Measurements from ENCODE around the gene BCKDHA.
A peak's percentile ranks its signal among the peaks of the same experiment; 100 is the strongest.
"Not testable (repeated sequence)": the region's sequence is repeated elsewhere in the genome, so short reads cannot be mapped to it uniquely, and the experiment has no call there.

Gene BCKDHA

DNA sequence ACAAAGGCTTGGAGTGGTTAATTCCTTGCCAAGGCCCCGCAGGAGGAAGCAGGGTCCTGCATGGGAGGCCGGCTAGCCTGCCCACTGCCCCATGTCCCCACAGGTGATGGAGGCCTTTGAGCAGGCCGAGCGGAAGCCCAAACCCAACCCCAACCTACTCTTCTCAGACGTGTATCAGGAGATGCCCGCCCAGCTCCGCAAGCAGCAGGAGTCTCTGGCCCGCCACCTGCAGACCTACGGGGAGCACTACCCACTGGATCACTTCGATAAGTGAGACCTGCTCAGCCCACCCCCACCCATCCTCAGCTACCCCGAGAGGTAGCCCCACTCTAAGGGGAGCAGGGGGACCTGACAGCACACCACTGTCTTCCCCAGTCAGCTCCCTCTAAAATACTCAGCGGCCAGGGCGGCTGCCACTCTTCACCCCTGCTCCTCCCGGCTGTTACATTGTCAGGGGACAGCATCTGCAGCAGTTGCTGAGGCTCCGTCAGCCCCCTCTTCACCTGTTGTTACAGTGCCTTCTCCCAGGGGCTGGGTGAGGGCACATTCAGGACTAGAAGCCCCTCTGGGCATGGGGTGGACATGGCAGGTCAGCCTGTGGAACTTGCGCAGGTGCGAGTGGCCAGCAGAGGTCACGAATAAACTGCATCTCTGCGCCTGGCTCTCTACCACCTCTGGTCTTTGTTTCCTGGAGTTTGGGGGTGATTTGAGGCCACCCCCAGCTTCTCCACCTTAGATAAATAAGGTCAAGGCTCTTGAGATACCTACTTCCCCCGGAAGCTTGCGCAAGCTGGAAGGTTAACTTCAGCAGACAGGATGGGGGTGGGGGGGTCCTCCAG is 26.9 kb downstream of the BCKDHA start:
- no peak for DNase-seq

DNA sequence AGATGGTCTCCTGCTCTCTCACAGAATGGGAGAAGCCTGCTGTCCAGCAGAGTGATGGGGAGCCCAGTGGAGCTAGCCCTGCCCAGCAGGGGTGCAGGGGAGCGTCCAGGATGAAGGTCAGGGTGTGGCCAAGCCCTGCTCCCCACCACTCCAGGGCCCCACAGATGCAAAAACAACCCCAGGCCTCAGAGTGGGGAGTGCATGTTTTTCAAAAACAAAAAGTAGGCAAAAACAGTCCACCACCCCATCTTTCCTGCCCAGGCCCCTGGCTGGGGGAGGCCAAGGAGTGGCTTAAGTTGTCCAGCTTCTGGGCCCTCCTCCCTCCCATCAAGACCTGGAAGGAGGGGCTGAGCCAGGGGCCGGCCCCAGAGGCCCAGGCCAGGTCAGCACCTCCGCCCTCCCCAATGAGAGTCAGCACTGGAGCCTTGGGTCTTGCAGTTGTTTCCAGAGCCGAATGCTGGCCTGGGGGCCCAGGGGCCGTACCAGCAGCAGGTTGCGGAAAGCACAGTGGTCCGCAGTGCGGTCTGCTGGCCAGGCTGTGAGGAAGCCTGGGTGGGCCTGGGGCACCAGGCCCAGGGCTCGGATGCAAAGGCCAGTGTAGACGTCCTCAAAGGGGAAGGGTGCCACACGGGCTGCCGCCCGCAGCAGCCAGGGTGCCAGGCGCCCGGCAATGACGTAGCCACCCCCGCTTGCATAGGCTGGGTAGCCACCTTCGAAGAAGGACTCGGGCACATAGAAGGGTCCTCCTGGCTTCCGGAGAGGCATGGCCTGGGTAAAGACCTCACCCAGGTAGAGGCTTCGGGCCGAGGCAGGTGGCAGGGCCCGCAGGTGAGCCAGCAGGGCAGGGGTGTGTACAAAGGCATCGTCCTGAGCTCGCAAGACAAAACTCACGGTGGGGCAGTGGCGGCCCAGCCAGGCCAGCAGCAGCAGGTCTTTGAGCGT is 27.8 kb downstream of the BCKDHA start:
- no peak for DNase-seq

DNA sequence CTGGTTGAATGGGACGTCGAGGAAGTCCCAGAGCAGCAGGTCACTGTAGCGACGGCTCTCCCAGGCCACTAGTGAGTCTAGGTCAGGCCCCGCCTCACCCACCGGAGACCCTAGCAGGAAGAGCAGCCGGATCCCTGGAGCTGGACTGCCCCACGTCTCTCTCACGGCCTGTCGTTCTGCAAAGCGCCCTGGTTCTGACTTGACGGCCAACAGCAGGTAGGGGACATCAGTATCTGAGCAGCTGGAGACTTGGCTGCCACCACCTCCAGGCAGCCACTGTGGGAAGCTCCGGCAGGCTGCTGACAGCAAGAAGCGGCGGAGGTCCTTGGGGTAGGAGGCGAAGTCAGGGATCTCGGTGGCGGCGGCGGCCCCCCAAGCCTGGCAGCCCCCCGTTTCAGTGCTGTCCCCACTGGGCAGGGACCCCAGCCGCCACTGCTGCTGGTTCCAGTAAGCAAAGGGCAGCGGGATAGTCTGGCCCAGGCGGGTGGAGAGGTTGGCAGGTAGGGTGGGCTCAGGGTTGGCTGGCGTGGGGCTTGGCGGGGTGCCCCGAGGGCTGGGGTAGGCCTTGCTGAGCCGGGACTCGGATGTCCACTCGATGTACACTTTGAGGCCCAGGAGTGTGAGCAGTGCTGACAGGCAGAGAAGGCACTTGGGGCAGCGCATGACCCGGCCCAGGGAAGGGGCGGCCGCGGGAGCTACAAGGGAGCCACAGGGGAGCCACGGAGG is 28.7 kb downstream of the BCKDHA start:
- DNase-seq: no peak

GRCh38 chr19:41426952-41427646 is 29.5 kb downstream of the BCKDHA start, which contains the start of gene B3GNT8:
Gene B3GNT8, minus strand, starts transcription at chr19:41427374. Its CDS starts 596 bp downstream, at chr19:41426778.
- peak in 2 of 56 donors; percentile 13 to 16 for DNase-seq

DNA sequence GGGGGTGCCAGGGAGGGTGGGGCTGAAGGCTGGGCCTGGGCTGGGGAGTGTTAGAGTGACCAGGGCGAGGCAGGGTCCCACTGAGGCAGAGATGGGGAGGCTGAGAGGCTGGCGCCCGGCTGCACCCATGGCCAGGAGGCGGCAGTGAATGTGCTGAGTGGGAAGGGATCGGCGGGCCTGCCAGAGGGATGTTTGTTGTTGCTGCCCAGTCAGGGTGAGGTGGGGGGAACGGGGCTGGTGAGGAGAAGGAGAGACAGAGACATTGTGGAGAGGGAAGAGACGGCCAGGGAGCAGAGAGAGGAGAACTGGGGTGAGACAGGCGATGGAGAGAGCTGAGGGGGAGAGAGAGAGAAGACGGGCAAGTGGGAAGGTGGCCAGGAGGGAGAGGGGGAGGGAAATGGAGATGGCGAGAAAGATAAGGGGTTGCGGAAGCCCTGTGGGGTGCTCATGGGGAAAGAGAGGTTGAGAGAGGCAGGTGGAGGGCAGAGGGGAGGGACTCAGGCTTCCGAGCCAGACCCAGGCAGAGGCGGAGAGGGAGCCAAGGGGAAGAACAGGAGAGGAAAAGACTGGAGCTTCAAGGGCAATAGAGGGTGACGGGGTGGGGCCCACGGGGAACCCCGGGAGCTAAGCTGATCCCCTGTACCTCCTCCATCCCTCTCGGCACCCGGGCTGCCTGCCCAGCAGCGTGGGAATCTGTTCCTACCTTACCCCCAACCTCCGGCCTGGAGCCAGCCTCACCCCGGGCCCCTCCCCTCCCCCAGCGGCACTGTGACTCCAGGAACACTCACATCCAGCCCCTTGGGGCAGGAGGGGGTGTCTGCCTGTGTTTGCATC is 30.2 kb downstream of the BCKDHA start:
- peak in 7 of 56 donors; percentile 8 to 38 (median 12) for DNase-seq

DNA sequence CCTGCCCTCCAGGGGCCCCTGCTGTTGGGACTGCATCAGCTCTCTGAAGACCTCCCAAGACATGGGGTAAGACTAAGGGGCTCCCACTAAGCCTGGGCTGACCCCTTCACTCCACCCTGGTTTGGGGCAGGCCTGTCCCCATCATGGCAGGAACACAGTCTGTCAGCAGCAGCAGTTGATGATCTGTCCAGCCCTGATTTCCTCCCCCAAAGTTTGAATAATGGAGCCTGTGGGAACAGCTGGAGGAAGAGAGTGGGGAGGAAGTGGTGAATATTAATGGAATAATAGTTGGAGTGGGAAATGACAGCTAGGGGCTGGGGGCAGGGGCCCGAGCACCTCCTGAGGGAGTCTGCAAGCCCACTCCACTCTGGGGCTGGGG is 30.9 kb downstream of the BCKDHA start:
- DNase-seq: no peak

GRCh38 chr19:41430922-41431321 is 33.3 kb downstream of the BCKDHA start:
- DNase-seq: no peak

DNA sequence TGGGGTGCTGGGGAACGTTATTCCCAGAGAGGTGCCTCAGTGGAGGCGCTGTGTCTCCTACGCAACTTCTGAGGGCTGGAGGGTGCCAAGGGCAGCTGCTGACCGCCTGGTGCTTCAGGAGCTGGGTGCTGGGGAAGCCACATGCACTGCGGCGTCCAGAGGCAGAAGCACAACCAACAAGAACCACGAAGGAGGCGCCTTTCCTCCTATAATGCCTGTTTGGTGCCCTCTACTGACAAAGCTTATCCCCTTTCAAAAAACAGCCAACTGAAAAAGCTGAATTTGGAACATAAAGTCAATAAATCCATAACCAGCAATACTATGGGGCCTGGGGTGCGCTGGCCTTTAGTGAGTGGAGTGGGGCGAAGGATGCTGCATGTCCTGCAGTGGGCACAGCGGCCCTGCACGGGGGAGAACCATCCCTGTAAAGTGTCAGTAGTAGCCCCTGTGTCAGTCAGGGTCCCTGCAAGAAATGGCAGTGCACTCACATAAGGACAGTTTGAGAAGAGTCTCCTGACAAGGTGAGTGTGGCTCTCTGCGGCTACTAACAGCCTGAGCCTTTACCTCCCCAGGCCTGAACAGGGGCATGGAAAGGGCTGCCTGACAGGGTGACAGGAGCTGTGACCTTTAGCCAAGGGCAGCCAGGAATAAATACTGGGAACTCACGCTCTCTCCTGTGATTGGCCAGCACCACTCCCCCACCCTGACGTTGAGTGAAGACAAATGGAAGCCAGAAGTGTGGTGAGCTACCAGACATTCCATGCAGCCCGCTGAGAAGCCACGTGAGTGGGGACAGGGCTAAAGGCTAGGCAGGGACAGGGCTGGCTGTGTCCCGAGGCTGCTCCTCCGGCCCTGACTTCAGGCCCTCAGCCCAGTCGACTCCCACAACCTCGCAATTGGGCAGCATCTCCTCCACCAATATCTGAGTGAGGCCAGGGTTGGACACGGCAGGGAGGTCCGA is 34.1 kb downstream of the BCKDHA start:
- peak in 2 of 56 donors; percentile 9 to 16 for DNase-seq

GRCh38 chr19:41433171-41433570 is 35.6 kb downstream of the BCKDHA start:
- no peak for DNase-seq

DNA sequence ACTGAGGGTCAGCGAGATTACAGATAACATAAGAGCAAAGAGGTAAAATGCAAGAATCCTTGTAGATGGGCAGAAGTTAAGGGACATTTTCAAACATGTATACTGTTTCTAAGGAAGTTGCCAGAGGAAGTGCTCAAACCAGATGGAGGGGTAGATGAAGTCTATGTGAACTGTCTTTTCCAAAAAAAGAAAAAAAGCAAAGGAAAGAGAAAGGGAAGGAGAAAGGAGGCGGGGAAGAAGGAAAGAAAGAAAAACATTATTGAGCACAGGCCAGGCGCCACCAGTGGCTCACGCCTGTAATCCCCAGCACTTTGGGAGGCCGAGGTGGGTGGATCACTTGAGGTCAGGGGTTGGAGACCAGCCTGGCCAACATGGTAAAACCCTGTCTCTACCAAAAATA is 36.8 kb downstream of the BCKDHA start:
- no peak for DNase-seq

DNA sequence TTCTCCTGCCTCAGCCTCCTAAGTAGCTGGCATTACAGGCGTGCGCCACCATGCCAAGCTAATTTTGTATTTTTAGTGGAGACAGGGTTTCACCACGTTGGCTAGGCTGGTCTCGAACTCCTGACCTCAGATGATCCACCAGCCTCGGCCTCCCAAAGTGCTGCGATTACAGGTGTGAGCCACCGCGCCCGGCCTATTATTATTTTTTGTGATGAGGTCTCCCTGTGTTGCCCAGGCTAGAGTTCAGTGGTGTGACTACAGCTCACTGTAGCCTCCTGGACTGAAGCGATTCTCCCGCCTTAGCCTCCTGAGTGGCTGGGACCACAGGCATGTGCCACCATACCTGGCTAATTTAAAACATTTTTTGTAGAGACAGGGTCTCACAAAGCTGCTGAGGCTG is 37.8 kb downstream of the BCKDHA start:
- not testable (repeated sequence) for DNase-seq

DNA sequence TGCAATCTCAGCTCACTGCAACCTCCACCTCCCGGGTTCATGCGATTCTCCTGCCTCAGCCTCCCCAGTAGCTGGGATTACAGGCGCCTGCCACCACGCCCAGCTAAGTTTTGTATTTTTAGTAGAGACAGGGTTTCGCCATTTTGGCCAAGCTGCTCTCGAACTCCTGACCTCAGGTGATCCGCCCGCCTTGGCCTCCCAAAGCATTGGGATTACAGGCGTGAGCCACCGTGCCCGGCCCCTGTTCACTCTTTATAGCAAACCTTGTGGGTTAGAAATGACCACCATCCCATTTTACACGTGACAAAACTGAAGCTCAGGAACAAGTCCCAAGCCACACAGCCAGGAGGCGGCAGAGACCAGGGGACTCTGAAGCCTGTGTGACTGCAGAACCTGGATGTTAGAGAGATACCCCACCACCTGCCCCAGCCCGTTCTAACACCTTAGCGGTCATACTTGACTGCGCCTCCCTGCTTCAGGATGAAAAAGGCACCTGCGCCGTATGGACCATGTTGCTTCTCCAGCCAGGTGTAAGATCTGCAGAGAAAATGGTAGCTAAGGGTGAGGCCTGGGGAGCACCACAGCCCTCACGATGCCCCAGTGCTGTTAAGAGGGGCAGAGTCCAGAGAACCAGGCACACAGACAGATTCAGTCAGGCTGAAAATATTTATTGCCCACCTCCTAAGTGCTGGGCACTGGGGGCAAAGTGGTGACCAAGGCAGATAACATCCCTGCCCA is 38.5 kb downstream of the BCKDHA start:
- DNase-seq: no peak

GRCh38 chr19:41436674-41436951 is 39.0 kb downstream of the BCKDHA start:
- no peak for DNase-seq

DNA sequence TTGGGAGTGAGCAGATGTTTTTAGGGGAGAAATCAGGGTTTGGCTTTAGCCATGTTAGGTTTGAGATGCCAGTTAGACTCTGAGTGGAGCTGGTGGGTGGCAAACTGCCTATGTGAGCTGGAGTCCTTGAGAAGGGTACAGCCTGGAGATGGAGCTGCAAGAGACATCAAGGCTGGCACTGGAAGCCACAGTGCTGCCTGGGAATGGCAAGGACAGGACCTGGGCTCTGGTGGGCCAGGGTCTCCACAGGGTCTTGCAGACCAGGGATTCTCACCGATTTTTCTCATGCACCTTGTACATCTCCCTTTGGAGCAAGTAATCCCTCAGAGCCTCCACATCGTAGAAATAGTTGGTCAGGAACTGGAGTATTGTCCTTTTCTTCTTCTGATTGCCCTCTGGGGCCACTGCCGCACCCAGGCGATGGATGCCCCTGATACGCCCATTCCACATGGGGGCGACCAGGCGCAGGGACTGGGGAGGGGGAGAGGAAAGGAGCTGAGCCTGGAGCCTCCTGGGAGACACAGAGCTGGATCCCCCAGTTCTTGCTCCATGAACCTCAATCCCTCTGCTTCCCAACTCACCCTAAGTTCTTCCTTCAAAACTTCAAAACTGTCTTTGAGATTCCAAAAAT is 40.4 kb downstream of the BCKDHA start:
- no peak for DNase-seq

DNA sequence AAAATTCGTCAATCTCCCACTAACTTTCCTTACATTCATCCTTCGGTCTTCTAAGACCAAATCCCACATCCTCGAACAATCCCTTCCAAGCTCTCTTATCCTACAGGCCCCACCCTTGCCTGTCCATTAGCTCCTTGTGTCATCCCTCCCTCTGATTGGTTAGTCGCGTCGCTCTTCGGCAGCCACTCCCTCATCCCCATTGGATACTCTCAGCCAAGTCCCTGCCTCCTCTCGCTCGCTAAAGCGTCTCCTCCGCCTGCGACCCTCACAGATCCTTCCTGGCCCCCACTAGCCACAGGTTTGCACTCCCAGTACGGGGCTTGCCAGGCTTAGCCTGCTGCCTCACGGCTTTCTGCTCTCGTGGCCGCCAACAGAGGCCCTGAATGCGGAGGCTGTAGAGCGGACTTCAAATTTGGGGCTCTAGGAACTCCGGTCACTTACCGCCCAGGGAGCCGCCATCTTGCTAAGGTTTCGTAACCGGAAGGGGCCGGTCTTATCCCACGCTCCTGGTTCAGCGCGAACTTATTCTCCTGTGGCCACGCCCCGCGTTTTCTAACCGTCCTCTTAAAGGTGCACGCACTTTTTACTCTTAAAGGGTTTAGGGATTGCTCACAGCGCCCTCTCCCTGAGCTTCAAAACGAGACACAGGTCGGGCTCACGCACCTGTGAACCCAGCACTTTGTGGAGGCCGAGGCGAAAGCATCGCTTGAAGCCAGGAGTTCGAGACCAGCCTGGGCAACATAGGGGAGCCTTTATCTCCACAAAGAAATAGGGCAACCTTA is 42.0 kb downstream of the BCKDHA start, which contains the start of gene DMAC2:
Gene DMAC2, minus strand, starts transcription at position 472 of the 782 bp plus-strand sequence. Its CDS starts 13 bp downstream, at position 459.
- DNase-seq: peak; percentile 69 to 99 (median 93)

DNA sequence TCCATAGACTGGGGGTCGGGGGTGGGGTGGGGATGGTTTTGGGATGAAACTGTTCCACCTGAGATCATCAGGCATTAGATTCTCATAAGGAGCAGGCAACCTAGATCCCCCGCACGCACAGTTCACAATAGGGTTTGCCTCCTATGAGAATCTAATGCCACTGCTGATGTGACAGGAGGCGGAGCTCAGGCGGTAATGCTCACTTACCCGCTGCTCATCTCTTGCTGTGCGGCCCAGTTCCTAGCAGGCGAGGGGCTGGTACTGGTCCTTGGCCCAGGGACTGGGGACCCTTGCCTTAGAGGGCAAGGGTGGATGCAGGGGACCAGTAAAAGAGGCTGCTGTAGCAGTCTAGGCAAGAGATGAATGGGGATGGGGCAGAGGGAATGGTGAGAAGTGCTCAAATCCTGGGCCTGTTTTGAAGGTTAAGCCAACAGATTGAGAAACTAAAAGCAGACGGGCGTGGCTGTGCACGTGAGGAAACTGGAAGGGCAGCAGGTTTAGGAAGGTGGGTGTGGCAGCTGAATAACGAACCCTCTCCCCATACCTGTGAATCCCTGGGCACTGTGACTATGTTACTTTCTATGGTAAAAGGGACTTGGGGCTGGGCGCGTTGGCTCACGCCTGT is 43.8 kb downstream of the BCKDHA start:
- no peak for DNase-seq
